Activated naive CD4-positive, alpha-beta T cell treated with Interleukin-2 at 50 U/mL for 16 hours (primary cell): Measurements from ENCODE around the gene HOXD4.

ENCODE experiments used
- DNase-seq: peaks from one replicate; pipeline ENCODE4 v3.0.0-alpha.2; 2020

The HOXD4 gene

DNA sequence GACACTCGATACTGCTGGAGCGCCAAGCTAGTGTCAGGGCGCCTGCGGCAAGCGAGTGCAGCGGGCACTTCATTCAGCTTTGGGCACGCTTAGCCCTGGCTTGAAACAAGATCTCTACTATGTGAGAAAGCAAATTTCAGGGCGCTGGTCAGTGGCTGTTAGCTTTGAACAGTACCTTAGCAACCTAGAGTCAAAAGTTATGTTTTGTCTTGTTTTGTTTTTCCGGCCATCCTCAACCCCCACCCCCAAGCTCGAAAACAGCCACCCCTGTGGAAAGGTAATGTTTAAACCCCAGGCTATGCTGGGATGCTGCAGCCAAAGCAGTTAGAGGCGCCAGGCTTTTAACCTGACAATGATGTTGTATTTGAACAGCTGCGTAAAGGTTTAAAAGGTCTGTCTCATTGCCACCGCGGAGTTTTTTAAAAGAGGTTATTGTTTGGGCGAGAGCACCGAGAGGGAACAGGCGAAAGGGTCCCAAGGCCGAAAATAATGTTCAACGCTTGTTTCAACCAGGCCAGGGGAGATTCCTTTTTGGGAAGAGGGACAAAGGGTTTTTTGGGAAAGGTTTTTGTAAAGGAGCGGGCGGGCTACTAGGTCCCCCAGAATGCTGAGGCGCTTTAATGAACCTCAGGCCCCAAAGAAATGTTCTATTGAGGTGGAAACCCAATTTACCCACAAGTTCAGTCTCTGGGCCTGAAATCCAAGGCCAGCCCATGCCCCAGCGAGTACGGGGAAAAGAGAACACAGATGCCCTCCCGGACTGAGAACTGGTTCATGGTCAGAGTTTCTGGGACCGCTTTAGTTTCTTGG is 37.0 kb upstream of the HOXD4 start:
- DNase-seq: no peak

DNA sequence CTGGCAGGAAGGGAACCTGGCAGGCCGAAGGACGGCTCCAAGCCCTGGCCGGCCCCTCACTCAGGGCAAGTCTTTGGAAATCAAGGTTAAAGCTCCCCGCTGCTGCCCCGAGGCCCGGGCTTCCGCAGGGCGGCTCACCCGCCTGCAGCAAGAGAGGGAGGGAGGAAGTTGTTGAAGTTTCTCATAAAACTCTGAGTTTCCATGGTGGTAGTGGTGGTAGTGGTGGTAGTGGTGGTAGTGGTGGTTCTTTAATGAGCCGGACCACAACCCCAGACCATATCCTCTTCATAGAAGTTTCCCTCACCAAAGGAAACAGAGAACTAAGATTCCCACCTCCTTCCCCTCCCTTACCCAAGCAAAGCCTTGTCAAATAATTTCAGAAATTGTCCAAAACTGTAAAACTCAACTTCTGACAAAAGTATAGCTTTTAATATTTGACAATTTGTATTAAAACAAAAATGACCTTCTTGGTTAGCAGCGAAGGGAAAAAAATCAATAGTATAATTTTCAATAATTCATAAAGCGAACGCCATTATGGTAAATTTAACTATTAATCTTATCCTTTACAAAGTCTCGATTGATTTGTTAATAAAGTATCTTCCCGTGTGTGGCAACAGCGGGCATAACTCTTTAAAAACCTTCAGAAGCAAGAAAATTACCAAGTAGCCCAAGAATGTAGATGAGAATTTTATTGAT is 36.3 kb upstream of the HOXD4 start:
- DNase-seq: no peak

DNA sequence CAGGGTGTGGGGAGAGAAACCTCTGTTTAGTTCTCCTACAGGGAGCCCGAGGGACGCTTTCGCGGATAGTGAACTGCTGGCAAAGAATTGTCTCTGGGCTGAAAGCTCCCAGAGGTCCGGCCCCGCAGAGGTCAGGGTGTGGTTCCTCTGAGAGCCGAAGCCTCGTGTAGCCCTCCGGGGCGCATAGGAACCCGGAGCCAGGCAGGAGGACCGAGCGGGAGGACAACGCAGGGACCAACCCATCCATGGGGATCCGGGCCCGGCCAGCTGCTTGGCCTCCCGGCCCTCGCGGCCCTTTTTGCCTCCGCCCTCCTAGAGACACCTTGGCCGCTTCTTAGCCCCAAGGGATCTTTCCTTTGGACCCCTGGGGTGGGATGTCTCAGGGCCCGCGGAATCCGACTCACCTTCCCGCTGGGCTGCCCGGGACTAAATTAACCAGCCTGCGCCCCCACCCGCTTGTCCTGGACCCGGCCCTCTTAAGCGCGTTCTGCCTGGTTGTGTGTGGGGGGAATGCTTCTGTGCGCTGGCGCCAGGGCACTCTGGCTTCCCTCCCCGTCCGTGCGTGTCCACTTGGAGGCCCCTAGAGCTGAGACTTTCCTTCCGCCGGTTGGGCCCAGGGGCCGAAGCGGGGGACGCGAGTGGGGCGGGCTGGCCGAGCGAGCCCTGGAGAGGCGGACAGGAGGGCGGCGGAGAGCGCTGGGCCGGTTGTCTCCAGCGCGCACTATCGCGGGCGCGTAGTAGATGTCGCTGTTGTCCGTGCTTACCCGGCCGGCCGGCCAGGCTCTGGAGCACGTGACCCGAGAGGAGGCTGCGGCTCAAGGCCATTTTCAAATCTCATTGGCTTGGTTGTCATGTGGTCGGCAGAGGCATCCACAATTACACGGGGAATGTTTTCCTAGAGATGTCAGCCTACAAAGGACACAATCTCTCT is 35.2 kb upstream of the HOXD4 start, which contains the start of gene HOXD10:
HOXD10 (plus strand) TSS at position 896 of the 931 bp plus-strand sequence. CDS start 56 bp downstream, outside the sequence.
- DNase-seq: no peak

DNA sequence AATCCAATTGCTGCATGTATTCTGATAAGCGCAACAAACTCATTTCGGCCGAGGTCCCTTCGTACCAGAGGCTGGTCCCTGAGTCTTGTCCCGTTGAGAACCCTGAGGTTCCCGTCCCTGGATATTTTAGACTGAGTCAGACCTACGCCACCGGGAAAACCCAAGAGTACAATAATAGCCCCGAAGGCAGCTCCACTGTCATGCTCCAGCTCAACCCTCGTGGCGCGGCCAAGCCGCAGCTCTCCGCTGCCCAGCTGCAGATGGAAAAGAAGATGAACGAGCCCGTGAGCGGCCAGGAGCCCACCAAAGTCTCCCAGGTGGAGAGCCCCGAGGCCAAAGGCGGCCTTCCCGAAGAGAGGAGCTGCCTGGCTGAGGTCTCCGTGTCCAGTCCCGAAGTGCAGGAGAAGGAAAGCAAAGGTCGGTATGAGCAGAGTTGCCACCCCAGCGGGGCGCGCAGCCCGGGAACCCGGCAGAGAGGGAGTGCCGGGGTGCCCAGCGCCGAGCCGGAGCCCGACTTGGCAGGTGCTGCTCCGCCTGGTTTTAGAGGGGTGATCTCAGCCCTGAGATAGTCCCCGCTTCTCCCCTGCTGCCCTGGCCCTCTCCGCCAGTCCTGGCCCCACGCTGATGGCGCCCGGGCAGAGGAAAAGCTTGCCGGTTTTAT is 34.1 kb upstream of the HOXD4 start:
- DNase-seq: no peak

DNA sequence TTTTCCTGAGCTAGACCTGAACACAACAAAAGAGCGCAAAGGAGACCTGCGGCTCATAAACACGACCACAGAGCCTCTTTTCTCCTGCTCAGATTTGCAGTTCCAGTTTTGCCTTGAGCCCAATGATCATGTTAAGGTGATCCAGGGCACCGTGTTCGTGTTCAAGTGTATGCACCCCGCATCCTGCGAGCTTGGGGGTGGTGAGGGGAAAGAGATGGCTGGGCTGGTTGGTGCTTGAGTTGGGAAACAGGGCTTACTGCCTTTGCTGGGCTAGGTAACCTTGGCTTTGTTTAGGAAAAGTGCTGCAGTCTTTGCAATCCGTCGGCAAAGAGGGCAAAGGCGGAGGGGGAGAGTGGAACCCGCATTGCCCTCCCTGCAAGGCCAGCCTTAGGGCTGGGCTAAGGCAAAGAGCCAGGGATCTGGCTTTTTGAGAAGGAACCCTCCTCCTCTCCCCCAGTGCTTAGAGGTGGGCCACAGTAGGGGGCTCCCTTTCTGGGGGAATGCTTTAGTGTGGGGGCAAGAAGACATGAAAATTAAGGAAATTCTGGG is 33.5 kb upstream of the HOXD4 start:
- no peak for DNase-seq

DNA sequence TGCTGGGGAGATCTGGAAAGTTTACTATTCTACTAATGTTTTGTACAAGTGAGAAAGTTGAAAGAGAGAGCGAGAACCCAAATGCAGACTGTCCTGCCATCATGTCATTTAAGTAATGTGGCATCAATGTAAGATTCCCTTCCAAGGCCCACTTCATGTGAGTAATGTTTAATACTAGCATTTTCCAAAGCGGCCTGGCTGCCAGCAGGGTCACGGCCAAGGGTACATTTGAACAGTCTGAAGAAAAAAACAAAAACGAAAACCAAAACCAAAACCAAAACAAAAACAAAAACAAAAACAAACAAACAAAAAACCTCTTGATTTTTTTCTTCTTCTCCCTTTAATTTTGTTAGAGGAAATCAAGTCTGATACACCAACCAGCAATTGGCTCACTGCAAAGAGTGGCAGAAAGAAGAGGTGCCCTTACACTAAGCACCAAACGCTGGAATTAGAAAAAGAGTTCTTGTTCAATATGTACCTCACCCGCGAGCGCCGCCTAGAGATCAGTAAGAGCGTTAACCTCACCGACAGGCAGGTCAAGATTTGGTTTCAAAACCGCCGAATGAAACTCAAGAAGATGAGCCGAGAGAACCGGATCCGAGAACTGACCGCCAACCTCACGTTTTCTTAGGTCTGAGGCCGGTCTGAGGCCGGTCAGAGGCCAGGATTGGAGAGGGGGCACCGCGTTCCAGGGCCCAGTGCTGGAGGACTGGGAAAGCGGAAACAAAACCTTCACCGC is 32.6 kb upstream of the HOXD4 start:
- no peak for DNase-seq

DNA sequence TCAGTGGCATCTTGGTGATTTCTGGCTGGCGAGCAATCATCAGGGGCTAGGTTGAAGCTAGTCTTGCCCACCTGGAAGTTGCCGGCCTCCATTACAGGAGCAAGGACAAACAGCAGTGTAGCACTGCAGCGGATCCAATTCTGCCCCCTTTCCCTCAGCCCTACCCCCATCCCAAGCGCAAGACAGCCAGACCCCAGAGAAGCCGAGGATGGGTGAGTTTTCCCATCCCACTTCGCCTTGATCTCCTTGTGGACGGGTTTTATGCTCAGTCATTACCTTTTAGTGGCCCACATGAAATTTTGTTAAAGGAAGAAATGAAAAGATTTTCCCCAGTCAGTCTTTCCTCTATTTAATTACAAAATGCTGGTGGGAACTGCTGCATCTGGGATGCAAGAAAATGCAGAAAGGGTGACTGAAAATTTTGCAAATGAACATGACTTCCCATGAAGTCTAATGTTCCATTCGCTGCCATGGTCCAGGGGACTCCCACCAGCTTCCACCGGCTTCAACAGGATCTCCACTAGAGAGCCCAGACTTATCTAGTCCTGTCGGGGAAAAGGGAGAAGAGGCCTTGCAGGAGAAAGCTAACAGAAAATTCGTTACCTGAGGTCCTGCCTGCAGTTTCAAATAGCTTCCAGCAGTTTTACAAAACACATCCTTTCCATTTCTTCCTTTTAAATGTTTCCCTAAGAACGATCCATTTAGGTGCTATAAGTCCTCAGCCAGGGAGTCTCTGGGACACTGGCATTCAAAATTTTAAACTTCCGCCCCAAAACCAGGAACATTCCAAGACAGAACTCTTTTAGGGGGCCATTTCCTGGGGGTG is 30.8 kb upstream of the HOXD4 start:
- DNase-seq: no peak

DNA sequence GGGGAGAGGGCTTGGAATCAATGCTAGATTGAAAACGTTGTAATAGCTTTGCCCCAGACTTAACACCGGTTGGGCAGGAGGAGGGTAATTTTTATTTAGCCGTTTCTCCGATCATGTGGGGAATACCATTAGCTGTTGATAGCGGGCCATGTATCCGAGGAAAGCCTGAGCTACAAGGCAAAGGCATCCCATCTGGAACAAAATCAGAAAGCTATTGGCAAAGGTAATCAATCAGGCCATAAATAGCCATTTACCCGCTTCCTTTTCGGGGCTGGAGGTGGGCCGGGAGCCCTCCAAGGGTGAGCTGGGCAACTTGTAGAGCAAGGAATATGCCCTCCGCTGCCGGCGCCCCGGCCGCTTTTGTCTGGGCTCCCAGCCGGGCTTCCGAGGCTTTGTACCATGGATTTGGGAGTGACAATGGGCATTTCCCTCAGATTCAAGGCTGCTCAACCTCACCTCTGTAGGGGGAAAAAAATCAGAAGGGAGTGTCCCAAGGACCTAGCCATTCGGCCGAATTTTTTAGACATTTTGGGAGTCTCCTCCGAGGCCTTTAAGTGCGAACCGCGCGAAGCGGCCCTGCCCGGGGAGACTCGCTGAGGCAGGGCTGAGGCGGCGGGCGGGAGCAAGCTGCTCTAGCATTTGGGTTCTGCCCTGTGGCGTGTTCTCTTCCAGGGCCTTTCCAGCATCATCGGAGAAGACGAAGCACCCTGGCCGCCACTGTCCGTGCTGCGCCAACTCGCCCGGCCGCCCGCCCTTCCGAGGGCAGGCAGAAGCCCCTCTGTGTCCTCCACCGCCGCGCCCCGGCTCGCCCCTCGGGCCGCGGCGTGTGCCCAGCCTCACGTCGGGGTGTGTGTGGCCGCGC is 29.9 kb upstream of the HOXD4 start:
- no peak for DNase-seq

DNA sequence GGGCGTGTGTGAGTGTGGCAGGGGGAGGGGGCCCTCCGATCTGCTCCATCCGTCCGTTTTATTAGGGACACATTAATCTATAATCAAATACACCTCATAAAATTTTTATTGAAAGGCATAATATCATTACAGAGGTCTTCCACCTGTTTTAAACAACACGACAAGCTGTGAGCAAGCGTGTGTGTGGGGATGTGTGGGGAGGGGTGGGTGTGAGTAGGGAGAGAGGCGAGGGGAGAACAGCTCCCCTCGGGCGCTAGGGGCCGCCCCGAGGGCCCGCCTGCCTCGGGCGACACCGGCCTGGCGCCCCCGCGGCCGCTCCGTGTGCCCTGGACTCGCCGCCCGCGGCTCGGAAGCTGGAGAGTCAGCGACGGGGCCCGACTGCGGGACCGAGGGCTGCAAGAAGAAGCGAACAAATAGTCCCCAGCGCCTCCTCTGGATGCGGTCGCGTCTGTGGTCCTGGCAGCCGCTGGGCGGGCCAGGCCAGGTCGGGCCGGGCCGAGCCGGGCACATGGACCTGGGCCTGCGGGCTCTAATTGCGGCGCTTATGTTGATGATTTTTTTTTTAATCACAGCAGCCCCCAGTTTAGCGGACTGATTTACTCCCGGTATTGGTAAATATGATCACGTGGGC is 29.2 kb upstream of the HOXD4 start:
- no peak for DNase-seq

DNA sequence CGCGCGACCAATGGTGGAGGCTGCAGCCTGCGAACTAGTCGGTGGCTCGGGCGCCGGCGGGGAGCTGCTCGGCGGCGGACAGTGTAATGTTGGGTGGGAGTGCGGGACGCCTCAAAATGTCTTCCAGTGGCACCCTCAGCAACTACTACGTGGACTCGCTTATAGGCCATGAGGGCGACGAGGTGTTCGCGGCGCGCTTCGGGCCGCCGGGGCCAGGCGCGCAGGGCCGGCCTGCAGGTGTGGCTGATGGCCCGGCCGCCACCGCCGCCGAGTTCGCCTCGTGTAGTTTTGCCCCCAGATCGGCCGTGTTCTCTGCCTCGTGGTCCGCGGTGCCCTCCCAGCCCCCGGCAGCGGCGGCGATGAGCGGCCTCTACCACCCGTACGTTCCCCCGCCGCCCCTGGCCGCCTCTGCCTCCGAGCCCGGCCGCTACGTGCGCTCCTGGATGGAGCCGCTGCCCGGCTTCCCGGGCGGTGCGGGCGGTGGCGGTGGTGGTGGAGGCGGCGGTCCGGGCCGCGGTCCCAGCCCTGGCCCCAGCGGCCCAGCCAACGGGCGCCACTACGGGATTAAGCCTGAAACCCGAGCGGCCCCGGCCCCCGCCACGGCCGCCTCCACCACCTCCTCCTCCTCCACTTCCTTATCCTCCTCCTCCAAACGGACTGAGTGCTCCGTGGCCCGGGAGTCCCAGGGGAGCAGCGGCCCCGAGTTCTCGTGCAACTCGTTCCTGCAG is 28.5 kb upstream of the HOXD4 start, which contains the start of gene HOXD9:
HOXD9 (plus strand) TSS at position 37 of the 728 bp plus-strand sequence; CDS start at position 87, 50 bp downstream.
- DNase-seq: no peak

DNA sequence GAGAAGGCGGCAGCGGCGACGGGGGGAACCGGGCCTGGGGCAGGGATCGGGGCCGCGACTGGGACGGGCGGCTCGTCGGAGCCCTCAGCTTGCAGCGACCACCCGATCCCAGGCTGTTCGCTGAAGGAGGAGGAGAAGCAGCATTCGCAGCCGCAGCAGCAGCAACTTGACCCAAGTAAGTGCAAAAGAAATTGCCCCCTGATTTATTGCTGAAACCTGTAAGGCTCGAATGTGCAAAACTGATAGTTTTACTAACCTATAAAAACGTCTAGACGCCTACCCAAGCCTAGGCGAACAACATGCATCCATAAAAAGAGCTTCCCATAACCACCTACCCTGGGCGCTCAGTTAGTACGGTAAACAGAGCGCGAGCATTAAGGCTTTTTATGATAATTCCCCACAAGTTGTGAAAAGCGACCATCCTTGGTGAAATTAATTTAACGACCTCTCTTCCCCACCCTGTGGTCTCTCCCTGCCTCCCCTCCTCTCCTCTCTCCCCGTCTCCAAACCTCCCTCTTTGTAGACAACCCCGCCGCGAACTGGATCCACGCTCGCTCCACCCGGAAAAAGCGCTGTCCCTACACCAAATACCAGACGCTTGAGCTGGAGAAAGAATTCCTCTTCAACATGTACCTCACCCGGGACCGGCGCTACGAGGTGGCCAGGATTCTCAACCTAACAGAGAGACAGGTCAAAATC is 27.8 kb upstream of the HOXD4 start:
- no peak for DNase-seq

DNA sequence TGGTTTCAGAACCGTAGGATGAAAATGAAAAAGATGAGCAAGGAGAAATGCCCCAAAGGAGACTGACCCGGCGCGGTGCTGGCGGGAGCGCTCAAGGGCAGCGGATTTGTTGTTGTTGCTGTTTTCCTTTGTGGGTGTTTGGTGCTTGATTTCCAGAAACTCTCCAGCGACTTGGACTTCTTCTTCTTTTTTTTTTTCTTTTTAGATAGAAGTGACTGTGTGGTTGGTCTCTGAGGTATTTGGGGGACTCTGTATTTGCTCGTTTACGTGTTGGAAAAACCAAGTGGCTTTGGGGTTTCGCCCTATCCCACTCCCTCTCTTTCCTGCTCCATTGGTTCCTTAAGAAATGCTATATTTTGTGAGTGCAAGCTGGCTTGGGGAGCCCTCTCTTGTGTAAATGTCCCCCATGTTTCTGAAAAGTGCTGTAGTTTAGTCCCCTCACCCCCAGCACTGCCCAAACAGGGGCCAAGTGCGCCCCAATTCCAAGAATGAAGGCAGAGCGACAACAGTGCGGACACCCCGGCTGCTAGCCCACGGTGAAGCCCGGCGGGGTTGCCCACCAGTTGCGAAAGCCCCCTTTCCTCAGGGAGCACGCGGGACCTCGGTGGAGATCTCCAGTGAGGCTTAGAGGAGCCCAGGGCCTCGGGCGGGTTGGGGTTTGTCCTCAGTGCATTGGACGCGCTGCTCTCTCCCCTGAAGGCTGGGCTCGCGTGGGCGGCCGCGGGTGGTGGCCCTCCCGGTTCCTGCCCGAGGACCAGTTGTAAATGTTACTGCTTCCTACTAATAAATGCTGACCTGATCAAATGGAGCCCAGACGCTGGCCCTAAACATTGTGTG is 27.0 kb upstream of the HOXD4 start:
- no peak for DNase-seq

DNA sequence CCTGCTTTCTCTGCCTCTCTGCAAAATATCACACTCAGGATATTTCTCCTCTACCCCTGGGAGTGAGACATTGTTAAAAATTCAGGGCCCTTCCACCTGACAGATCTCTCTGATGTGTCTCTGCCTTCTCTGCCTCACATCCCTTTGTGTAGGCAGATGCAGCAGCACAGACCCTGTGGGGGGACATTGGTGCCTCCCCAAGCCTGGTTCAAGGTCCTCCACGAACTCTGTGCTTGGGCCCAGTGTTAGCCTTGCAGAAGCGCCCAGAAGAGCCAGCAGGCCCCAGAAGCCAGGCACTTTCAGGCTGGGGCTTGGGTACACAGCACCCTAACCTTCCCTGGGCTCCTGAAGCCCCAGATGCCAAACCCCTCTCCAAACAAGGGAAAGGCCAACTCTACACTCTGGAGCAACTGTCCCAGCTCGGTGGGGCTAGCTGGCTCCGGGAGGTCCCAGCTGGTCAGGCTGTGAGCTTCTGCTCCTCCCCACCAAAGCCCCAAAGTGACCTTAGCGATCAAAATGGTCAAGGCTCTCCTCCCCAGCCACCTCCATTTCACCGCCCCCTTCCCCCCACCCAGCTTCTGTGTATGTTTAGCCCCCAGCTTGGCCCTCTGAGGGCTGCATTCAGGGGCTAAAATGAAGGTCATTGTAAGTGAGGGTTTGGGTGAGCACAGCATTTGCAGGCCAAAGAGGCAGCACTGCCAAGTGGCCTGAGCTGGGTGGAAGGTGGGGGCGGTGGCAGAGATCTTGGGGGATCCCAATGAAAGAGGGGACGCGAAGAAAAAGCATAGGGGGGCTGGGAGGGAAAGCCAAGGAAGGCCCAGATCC is 26.2 kb upstream of the HOXD4 start:
- DNase-seq: no peak

DNA sequence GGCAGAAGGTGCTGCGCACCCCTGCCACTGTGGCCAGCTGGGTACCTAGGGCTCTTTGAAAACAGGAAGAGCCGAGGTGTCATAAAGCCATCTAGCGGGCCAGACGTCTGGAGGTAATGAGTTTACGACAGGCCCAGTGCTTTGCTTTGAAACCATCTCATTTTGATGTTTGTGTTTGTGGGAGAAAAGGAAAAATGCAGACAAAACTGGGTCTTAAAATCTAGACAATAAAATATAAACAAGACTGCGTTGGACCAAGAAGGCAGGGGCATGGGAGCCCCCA is 25.6 kb upstream of the HOXD4 start:
- DNase-seq: no peak

DNA sequence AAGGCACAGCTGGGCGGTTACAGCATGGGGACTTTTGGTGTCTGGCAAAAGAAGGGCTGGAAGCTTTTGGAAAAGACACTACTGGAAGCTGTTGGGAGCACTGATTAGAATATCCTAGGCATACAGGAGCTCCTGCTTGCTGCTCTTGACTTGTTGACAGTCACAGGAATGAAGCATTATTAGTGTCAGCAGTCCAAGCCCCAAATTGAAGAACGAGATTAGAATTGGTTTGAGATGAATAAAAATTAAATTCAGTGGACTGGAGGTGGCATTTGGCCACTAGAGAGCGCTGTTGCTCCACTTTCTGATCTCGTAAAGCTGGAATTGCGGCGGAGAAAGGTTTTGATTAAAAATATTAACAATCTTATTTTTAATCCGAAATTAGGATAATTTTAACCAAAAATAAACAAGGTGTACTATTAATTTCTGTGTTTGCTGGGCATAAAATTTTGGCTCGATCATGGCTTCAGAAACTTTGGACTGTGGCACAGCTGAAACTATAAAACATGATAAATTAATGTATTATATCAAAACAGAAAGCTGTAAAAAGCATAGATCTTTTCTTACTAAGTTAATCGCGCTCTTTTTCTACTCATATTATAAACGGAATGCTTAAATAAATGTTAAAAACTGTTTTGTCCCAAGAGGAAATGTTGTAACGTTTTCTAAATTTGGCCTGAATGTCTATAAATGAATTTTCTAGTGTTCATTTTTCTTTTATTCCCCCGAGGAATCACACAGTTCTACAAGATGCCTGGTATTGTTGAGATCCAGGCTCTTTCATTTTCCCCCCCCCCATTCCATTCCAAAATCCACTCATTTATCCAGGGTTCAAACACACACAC is 24.2 kb upstream of the HOXD4 start:
- DNase-seq: peak; percentile 69
